ENCODE measurements around the gene MSRB1.
"Not testable (repeated sequence)": the region's sequence is repeated elsewhere in the genome, so short reads cannot be mapped to it uniquely, and the experiment has no call there.

Gene MSRB1

GRCh38 chr16:1958143-1958491 lies 15.1 kb upstream of the MSRB1 start:
- H3K4me3 Mint-ChIP-seq; DNase-seq (ENCODE audit: low spot score in 2 of 2); ATAC-seq; H3K9me3 Mint-ChIP-seq; H3K27ac Mint-ChIP-seq: not testable (repeated sequence)
- peaks cover 33% of the 10 kb centered on the region for H3K36me3 Mint-ChIP-seq
- peaks cover 38% of the 10 kb centered on the region for H3K4me1 Mint-ChIP-seq

- not testable (repeated sequence) for DNase-seq (ENCODE audit: low spot score in 2 of 2); H3K27ac Mint-ChIP-seq; H3K9me3 Mint-ChIP-seq; ATAC-seq; H3K4me3 Mint-ChIP-seq
- H3K36me3 Mint-ChIP-seq = peaks cover 28% of the 10 kb centered on the region
- H3K4me1 Mint-ChIP-seq = peaks cover 36% of the 10 kb centered on the region
These were observed 14.6 kb upstream of the MSRB1 start for GRCh38 chr16:1957434-1958142.

GRCh38 chr16:1953734-1954133 lies 10.7 kb upstream of the MSRB1 start:
- ATAC-seq = no peak
- H3K27ac Mint-ChIP-seq = no peak overlapping the region
- H3K4me1 Mint-ChIP-seq = peaks cover 7% of the 10 kb centered on the region
- no peak overlapping the region for H3K4me3 Mint-ChIP-seq
- H3K36me3 Mint-ChIP-seq = no peaks in the 10 kb centered on the region
- no peak for DNase-seq (ENCODE audit: low spot score in 2 of 2)
- H3K9me3 Mint-ChIP-seq = no peaks in the 10 kb centered on the region

- Mint-ChIP-seq H3K27ac (no peak overlapping the region), H3K36me3 (no peaks in the 10 kb centered on the region), H3K4me1 (peaks cover 7% of the 10 kb centered on the region), H3K4me3 (no peak overlapping the region), H3K9me3 (no peaks in the 10 kb centered on the region)
- DNase-seq (ENCODE audit: low spot score in 2 of 2) (no peak), ATAC-seq (no peak)
These were observed 7.6 kb upstream of the MSRB1 start for GRCh38 chr16:1950559-1950958.

- DNase-seq (ENCODE audit: low spot score in 2 of 2) (no peak), ATAC-seq (no peak)
- Mint-ChIP-seq H3K36me3 (no peaks in the 10 kb centered on the region), H3K4me1 (peaks cover 7% of the 10 kb centered on the region), H3K9me3 (no peaks in the 10 kb centered on the region), H3K27ac (no peak overlapping the region), H3K4me3 (no peak overlapping the region)
These were observed 7.0 kb upstream of the MSRB1 start for GRCh38 chr16:1950047-1950446.

- H3K4me3 Mint-ChIP-seq = no peak overlapping the region
- peaks cover 11% of the 10 kb centered on the region for H3K4me1 Mint-ChIP-seq
- DNase-seq (ENCODE audit: low spot score in 2 of 2) (no peak), ATAC-seq (no peak)
- H3K36me3 Mint-ChIP-seq = peaks cover 3% of the 10 kb centered on the region
- H3K27ac Mint-ChIP-seq = no peak overlapping the region
- no peaks in the 10 kb centered on the region for H3K9me3 Mint-ChIP-seq
These were observed 6.5 kb upstream of the MSRB1 start for GRCh38 chr16:1949507-1949906.

- Mint-ChIP-seq H3K36me3 (peaks cover 6% of the 10 kb centered on the region), H3K4me1 (peaks cover 12% of the 10 kb centered on the region), H3K4me3 (no peak overlapping the region), H3K9me3 (no peaks in the 10 kb centered on the region), H3K27ac (no peak overlapping the region)
- ATAC-seq (no peak), DNase-seq (ENCODE audit: low spot score in 2 of 2) (no peak)
These were observed 4.3 kb upstream of the MSRB1 start for GRCh38 chr16:1947369-1947670.

- Mint-ChIP-seq H3K9me3 (no peaks in the 10 kb centered on the region), H3K4me1 (peaks cover 17% of the 10 kb centered on the region), H3K4me3 (no peak overlapping the region), H3K36me3 (peaks cover 7% of the 10 kb centered on the region), H3K27ac (no peak overlapping the region)
- ATAC-seq (no peak), DNase-seq (ENCODE audit: low spot score in 2 of 2) (no peak)
These were observed 3.7 kb upstream of the MSRB1 start for GRCh38 chr16:1946495-1947368.

GRCh38 chr16:1945559-1946391 lies 2.8 kb upstream of the MSRB1 start:
- peaks cover 22% of the 10 kb centered on the region for H3K4me1 Mint-ChIP-seq
- DNase-seq (ENCODE audit: low spot score in 2 of 2) = no peak
- H3K4me3 Mint-ChIP-seq = no peak overlapping the region
- no peak for ATAC-seq
- no peaks in the 10 kb centered on the region for H3K9me3 Mint-ChIP-seq
- no peak overlapping the region for H3K27ac Mint-ChIP-seq
- peaks cover 12% of the 10 kb centered on the region for H3K36me3 Mint-ChIP-seq

GRCh38 chr16:1944612-1945199 lies 1.7 kb upstream of the MSRB1 start:
- Mint-ChIP-seq H3K9me3 (no peaks in the 10 kb centered on the region), H3K27ac (peak overlapping the region; percentile 74)

GRCh38 chr16:1942047-1942809 lies 771 bp downstream of the MSRB1 start:
- Mint-ChIP-seq H3K4me3 (peak overlapping the region; percentile 89), H3K9me3 (no peaks in the 10 kb centered on the region), H3K27ac (peak overlapping the region; percentile 89), H3K4me1 (peaks cover 22% of the 10 kb centered on the region), H3K36me3 (peaks cover 47% of the 10 kb centered on the region)
- peak in 1 of 2 donors; percentile 60 for DNase-seq (ENCODE audit: low spot score in 2 of 2)
- no peak for ATAC-seq

More at GRCh38 chr16:1944612-1945199, 1.7 kb upstream of the MSRB1 start:
- DNase-seq (ENCODE audit: low spot score in 2 of 2) (no peak), ATAC-seq (no peak)
- H3K36me3 Mint-ChIP-seq = peaks cover 22% of the 10 kb centered on the region
- H3K4me3 Mint-ChIP-seq = peak overlapping the region; percentile 89
- peaks cover 22% of the 10 kb centered on the region for H3K4me1 Mint-ChIP-seq

GRCh38 chr16:1941162-1942046 lies 1.6 kb downstream of the MSRB1 start:
- Mint-ChIP-seq H3K9me3 (no peaks in the 10 kb centered on the region), H3K4me1 (peaks cover 22% of the 10 kb centered on the region), H3K4me3 (peak overlapping the region; percentile 89), H3K36me3 (peaks cover 51% of the 10 kb centered on the region), H3K27ac (no peak overlapping the region)
- ATAC-seq = no peak
- DNase-seq (ENCODE audit: low spot score in 2 of 2) = no peak

GRCh38 chr16:1940273-1941161 lies 2.5 kb downstream of the MSRB1 start:
- no peak for ATAC-seq
- H3K36me3 Mint-ChIP-seq = peaks cover 51% of the 10 kb centered on the region
- H3K4me1 Mint-ChIP-seq = peaks cover 22% of the 10 kb centered on the region
- no peak for DNase-seq (ENCODE audit: low spot score in 2 of 2)
- no peaks in the 10 kb centered on the region for H3K9me3 Mint-ChIP-seq
- H3K4me3 Mint-ChIP-seq = no peak overlapping the region
- no peak overlapping the region for H3K27ac Mint-ChIP-seq

Data from stimulated activated effector memory CD8-positive, alpha-beta T cell treated with anti-CD3 and anti-CD28 coated beads, Interleukin-12 subunit alpha, Interleukin-12 subunit beta, amount 100 ng/mL, for 72 hours (primary cell).